HG02943 (cell line): ENCODE results near the gene CHCHD5.
"Not testable (repeated sequence)": the region's sequence is repeated elsewhere in the genome, so short reads cannot be mapped to it uniquely, and the experiment has no call there.

Experiments used
- ATAC-seq: cut with Tn5 transposase; IDR thresholded peaks from one replicate; pipeline ENCODE4 v1.9.1; 2021; ENCODE audit warnings: mild to moderate bottlenecking, low read depth, moderate library complexity; ENCODE audit not compliant: unreplicated experiment

Gene CHCHD5, protein sequence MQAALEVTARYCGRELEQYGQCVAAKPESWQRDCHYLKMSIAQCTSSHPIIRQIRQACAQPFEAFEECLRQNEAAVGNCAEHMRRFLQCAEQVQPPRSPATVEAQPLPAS

DNA sequence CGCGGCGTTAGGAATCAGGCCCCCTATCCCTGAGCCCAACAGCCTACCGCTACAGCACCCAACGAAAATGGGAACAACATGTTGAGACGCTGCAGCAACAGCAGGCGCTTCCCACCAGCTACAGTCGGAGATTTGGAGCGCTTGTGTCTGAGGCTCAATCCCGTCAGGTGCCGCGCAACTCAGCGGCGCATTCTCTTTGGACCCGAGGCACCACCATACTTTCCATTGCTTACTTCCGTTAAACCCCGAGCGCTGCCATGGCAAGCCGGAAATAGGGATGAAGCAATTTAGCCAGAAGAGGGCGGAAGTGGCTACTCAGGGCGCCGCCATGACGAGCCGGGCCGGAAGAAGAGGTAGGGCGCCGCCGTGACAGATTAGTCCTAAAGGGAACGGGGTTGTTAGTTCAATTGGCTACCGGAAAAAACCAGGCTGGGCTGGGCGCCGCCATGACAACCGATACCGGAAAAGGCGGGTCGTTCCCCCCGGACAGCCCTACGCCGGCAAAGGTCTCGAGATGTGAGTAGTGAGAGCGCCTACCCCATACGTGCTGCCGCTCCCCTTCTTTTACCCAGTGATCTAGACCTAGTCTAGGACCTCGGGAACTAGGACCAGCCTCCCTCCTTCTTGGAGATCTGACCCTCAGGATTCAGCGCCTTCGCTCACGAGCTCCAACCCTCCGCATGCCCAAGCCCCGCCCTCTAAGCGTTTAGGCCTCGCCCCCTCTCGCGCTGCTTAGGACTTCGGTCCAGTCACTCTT lies at the start of gene CHCHD5:
Gene CHCHD5 (plus strand): TSS at position 476 of the 757 bp plus-strand sequence. CDS start 39 bp downstream, at position 515.
- peak; percentile 89 for ATAC-seq

DNA sequence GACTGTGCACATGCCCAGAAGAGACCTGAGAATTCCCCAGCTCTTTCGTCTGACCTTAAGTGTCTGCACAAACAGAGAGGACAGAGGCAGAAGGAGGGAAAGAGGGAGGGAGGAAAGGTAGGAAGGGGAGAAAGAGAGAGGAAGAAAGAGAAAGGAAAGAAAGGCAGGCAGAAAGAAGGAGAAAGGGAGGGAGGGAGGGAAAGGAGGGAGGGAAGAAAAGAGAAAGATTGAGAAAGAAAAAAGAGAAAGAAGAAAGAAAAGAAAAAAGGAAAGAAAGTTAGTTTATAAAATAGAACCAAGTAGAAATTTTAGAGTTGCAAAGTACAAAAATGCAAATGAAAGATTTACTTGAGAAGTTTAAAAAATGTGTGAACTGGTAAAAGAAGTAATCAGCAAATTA lies 49.6 kb upstream of the CHCHD5 start:
- no peak for ATAC-seq

DNA sequence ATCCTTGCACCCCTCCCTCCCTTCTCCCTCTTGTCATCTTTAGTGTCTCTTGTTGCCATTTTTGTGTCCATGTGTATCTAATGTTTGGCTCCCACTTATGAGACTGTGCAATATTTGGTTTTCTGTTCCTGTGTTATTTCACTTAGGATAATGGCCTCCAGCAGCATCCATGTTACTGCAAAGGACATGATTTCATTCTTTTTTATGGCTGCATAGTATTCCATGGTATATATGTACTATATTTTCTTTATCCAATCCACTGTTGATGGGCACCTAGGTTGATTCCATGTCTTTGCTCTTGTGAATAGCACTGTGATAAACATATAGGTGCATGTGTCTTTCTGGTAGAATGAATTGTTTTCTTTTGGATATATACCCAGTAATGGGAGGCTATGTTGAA lies 47.7 kb upstream of the CHCHD5 start:
- ATAC-seq, result not testable (repeated sequence)

DNA sequence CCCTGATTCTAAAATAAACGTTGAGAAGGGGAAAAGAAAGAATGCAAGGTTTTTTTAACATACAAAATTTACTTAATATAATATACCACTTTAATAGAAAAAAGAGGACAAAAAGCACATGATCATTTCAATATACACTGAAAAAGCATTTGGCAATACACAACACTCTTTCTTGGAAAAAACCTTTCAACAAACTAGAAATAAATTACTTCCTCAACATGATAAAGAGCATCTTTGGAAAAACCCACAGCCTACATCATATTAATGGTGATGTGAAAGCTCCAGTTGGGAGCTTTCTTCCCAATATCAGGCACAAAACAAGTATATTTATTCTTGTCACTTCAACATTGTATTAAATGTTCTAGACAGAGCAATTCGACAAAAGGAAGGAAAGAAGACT lies 45.1 kb upstream of the CHCHD5 start:
- no peak for ATAC-seq

DNA sequence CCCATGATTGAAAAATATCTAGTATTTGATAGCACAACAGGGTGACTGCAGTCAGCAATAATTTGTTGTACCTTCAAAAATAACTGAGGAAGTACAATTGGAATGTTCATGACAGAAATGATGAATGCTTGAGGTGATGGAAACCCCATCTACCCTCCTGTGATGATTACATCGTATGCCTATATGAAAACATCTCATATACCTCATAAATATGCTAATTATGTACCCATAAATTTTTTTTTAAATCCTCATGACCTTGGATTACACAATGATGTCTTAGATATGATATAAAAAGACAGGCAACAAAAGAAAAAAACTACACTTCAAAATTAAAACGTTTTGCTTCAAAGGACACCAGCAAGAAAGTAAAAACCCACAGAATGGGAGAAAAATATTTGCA lies 43.5 kb upstream of the CHCHD5 start:
- ATAC-seq, result no peak

DNA sequence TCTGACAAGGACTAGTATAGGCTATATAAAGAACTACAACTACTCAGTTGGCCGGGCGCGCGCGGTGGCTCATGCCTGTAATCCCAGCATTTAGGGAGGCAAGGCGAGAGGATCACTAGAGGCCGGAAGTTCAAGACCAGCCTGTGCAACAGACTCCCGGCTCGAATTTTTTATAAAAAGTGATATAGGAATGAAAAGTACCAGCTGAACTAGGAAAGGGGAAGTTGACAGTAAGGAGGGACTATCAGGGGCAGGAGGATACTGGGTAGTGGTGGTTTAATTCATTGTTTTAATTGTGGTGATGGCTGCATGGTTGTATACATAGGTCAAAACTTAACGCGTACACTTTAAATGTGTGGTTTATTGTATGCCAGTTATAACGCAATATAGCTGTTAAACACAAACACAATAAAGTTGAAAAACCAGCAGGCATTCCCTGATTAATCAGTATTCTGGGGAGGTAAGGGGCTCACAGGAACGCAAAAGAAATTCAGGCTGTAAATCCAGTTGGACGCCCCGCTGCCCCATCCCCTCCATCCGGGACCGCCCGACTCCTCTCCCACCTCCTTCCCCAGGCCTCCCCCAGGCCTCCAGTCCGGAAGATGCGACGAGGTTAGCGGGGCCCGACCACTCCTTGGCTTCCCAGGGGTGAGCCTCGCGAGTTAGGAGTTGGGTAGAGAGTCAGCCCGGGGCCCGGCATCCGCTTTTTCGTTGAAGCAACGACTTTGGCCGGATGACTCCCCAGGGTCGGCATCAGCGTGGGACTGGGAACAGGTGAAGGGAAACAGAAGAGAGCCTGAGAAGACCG lies 42.9 kb upstream of the CHCHD5 start:
- ATAC-seq, result peak; percentile 75

DNA sequence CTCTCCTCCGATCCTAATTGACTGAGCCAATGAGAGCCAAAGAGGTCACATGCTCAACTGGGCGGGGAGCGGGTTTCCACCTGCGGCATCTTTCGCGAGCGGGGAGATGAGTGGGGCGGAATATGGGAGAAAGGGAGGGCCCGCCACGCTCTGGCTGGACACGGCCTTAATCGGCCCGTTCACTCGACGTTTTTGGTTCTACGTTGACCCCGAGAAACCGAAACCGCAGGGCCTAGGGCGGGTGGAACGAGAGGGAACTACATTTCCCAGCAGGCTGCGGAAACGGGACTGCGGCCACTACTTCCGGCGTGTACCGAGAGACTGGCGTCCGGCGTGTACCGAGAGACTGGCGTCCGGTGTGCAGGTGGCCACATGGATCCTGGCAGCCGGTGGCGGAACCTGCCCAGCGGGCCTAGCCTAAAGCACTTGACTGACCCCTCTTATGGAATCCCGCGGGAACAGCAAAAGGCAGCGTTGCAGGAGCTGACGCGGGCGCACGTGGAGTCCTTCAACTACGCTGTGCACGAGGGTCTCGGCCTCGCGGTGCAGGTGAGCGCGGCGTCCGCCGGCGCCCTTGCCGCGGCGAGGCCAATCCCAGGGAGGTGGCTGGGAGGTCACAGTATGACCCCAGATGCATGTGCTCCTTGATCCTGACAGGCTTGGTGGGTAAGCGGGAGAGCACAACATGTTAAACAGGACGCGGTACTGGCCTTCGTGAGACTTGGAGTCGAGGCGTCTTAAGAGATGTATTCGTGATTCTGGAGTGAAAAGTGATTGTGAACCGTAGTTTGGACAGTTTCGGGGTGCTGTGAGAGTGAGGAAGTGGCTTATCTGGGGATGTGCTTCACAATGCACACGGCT lies 42.1 kb upstream of the CHCHD5 start, which contains the start of gene POLR1B:
Gene POLR1B (plus strand): TSS at position 343 of the 861 bp plus-strand sequence. CDS start 30 bp downstream, at position 373.
- peak; percentile 78 for ATAC-seq

DNA sequence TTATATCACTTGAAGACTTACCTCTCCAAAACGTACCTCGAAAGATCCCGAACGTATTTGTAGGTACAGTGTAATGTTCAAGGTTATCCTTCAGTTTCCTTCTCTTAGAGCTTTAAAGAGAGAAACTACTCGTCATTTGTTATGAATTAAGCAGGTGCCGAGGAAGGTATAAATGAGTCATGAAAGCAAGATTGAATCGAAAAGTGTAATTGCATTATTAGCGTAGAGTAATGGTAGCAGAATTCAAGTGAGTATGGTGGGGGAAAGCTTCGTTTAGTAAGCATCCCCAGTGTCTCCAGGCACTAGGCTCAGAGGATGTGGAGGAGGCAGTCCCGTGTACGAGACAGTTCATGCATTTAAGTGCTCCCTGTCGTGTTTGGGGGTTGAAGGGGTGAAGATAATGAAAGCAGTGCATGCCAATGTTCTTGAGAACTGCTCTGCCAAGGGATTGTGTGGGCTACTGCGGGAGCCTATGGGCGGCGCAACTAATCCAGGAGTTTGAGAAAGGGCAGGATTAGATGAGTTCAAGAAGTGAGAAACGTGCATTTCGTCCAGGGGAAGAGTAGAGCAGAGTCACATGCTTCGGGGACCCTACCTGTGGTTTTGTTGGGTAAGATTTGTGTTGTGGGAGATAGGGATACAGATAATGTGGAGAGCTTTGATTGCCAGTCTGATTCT lies 41.3 kb upstream of the CHCHD5 start:
- no peak for ATAC-seq

DNA sequence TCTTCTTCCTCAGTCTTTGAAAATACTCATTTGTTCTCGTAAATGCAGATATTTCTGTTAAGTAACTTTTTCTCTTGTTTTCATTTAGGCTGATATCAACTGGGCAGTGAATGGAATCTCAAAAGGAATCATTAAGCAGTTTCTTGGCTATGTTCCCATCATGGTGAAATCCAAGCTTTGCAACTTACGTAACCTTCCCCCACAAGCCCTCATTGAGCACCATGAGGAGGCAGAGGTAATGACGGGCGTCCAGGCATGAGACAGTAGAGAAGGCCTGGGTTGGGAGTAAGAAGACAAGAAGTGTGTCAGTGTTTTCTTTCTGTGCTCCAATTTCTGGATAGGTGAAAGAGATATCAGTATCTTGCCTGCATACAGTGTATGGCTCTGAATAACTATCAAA lies 37.1 kb upstream of the CHCHD5 start:
- no peak for ATAC-seq

DNA sequence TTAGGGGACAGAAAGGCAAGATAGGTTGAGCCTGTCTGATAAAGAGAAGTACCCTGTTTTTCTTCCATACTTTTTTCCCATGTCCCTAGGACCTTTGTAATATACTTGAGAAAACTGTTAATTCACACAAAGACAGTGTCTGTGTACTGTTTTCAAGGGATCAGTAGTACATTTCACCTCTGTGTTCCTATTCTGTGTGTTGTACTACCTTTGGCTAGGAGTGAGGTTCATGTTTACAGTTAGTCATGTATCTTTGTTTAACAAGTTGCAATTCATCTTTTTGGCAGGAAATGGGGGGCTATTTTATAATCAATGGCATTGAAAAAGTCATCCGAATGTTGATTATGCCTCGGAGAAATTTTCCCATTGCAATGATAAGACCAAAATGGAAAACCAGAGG lies 35.4 kb upstream of the CHCHD5 start:
- no peak for ATAC-seq

DNA sequence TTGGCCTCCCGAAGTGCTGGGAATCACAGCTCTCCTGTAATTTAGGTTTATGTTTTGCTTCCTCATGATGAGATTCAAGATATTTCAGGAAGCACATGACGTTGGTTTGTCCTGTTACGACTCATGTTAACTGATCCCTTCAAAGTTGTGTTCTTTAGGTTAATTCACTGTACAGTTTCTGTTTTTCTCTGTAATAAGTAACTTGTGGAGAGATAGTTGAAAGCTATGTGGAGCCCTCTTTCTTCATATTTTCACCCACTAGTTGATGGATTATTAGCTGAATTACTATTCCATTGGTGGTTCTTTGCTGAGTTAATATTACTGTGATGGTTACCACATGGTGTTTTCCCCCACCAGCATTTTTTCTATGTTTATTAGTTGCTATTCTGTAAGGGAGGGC lies 18.3 kb upstream of the CHCHD5 start:
- peak; percentile 74 for ATAC-seq

DNA sequence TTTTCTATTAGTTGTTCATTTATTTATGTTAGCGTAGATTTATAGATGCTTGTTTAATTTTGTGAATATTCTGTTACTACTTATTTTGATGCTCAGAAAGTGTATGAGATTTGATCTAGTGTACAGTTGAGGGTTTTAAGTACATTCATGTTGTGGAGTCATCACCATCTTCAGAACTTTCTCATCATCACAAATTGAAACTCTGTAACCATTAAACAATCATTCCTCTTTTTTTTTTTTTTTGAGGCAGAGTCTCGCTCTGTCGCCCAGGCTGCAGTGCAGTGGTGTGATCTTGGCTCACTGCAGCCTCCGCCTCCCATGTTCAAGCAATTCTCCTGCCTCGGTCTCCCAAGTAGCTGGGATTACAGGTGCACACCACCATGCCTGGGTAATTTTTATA lies 17.9 kb upstream of the CHCHD5 start:
- ATAC-seq, result peak; percentile 29

DNA sequence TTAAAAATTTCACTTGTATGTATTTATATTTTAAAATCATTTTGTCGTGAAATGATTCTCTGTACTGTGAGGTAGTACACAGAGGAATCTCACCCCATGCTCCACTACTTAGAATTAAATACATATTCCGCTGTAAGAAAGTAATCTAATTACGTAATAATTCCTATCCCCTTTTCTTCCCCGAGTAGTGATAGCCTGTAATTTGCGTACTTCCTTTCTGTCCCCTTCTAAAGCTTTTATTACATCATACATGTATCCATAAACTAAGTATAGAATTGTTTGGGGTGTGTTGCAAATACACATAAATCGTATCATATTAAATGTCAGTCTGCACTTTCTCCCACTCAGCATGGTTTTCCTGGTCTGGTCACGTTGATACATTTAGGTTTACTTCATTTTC lies 12.4 kb upstream of the CHCHD5 start:
- ATAC-seq, result no peak

DNA sequence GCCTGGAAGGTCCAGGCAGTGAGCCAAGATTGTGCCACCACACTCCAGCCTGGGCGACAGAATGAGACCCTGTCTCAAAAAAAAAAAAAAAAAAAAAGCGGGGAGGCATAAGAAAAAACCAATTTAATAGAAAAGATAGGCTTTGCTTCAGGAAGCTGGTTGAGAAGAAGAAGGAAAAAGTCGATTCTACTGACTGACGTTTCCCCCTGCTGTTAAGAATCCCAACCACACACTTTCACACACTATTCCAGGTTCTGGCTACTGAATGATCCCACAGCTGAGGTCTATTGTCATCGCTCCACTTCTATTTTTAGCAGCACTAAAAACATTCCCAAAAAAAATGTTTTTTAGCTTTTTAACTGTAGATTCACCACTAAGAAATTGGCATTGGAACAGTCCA lies 6.7 kb upstream of the CHCHD5 start:
- no peak for ATAC-seq

DNA sequence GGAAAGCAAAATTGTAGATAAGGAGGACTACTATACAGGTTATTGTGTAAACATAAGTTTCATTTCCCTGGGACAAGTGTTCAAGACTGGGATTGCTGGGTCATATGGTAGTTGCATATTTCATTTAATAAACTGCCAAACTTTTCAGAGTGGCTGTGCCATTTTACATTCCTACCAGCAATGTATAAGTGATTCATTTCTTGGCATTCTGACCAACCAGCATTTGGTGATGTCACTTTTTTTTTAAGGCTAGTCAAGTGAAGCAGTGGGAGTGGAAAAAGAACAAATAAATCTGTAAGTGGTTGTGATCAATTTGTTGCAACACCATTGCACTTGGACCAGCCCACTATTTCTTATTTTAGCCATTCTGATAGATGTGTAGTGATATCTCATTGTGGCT lies 5.2 kb upstream of the CHCHD5 start:
- no peak for ATAC-seq

DNA sequence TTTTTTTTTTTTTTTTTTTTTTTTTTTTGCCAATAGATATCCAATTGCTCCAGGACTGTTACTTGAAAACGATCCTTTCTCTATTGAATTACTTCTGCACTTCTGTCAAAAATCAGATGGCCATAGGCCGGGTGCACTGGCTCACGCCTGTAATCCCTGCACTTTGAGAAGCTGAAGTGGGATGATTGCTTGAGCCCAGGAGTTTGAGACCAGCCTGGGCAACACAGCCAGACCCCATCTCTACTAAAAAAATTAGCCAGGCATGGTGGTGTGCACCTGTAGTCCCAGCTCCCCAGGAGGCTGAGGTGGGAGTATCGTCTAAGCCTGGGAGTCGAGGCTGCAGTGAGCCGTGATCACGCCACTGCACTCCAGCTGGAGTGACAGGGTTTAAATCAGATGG lies 4.3 kb upstream of the CHCHD5 start:
- no peak for ATAC-seq

DNA sequence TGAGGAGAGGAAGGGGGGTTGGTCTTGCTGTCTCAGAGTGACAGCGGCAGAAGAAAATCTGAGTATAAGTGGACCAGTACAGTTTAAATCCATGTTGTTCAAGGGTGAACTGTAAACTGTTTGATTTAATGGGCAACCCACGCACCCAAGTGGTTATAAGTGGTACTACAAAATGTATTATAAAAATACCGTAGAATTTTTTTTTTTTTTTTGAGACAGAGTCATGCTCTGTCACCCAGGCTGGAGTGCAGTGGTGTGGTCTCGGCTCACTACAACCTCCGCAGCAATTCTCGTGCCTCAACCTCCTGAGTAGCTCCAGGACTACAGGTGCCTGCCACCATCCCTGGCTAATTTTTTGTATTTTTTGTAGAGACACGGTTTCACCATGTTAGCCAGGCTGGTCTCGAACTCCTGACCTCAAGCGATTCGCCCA lies 2.1 kb upstream of the CHCHD5 start:
- ATAC-seq, result no peak

DNA sequence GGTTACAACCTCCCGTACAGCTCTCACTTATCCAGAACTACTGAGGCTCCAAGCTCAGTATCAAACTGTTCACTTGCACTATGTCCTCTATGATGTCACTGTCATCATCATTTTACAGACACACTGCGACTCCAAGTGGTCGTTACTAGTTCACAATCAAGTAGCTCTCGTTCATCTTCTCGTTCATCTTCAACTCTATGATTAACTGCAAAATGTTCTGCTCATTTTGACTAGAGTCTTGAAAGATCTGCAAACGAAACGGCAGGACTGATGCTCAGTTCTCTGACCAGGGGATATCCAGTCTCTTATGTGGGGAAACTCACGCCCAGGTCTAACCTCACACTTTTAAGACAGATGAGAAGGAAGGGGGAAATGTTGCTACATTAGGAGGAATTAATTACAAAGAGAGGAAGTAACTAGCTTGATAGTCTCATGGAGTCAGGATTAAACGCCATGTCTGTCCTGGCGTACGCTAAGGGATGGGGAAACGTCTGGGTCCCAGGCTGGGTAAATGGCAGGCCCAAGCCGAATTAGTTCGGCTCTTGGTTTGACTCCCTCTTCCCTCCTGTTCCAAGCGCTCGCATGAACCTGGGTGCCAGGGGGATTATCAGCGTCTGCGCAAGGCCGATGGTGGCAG lies 794 bp upstream of the CHCHD5 start:
- ATAC-seq, result no peak

DNA sequence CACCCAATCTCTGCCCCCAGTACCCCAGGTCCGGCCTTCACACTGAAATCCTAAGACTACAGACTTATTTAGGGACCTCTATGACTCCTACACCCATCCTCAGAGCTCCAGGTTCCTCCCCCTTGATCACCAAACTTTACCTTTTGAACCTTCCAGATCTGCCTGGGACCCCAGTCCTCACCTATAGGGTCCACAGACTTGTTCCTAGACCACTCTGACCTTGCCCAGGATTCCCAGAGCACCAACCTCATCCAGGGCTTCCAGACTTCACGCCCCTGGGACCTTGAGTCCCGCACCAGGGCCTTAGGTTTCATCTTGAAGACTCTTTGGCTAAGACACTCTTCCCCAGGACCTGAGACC lies 462 bp downstream of the CHCHD5 start:
- no peak for ATAC-seq

DNA sequence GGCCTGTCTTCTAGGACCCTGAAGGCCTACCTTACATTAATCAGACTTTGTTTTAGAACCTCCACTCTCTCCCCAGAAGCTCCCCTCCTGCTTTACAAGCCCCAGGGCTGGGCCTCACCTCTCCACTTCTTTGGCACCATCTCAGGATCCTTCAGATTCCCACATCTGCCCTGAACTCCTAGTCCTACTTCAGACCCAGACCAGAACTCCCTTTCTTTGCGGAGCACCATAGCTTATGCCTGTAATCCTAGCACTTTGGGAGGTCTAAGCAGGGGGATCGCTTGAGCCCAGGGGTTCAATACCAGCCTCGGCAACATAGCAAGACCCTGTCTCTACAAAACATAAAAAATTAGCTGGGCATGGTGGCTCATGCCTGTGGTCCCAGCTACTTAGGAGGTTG lies 991 bp downstream of the CHCHD5 start:
- ATAC-seq, result no peak
